Coronary artery (tissue), 2 donors: ENCODE measurements around the gene MTA1.
A peak's percentile ranks its signal among the peaks of the same experiment; 100 is the strongest.

Experiments used
- DNase-seq: peaks from one replicate; pipeline ENCODE4 v3.0.0-alpha.2; 2017; ENCODE audit warnings: low spot score
- H3K27ac ChIP-seq, 2 donors: fragments of 200-600 bp; sonication (generic); one replicate each; pipeline ENCODE4 v1.5.1; 2016 to 2019
- H3K4me3 ChIP-seq: fragments of 200-600 bp; sonication (generic); 2 replicates; pipeline ENCODE4 v1.5.1; 2016; ENCODE audit warnings: mild to moderate bottlenecking, moderate library complexity
- TF ChIP-seq, protein P1 (sequence below): fragments of 200-600 bp; sonication (generic); IDR thresholded peaks from one replicate; pipeline ENCODE4 v1.5.1; 2019; ENCODE audit warnings: antibody characterized with exemption

MTA1 gene

DNA sequence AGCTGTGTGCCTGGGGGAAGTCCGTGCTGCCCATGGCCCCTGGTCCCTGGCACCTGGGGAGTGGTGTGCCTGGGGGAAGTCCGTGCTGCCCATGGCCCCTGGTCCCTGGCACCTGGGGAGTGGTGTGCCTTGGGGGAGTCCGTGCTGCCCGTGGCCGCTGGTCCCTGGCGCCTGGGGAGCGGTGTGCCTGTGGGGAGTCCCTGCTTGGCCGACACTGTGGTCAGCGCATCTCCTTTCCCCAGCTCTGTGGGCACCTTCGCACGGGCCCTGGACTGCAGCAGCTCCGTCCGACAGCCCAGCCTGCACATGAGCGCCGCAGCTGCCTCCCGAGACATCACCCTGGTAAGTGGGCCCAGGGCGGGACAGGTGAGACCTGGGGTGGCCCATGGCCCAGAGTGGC, 40.5 kb downstream of the MTA1 start:
- TF ChIP-seq, protein P1, sequence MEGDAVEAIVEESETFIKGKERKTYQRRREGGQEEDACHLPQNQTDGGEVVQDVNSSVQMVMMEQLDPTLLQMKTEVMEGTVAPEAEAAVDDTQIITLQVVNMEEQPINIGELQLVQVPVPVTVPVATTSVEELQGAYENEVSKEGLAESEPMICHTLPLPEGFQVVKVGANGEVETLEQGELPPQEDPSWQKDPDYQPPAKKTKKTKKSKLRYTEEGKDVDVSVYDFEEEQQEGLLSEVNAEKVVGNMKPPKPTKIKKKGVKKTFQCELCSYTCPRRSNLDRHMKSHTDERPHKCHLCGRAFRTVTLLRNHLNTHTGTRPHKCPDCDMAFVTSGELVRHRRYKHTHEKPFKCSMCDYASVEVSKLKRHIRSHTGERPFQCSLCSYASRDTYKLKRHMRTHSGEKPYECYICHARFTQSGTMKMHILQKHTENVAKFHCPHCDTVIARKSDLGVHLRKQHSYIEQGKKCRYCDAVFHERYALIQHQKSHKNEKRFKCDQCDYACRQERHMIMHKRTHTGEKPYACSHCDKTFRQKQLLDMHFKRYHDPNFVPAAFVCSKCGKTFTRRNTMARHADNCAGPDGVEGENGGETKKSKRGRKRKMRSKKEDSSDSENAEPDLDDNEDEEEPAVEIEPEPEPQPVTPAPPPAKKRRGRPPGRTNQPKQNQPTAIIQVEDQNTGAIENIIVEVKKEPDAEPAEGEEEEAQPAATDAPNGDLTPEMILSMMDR = no peak
- Histone ChIP-seq H3K4me3 (no peak overlapping the region), H3K27ac (no peak overlapping the region)
- no peak for DNase-seq

DNA sequence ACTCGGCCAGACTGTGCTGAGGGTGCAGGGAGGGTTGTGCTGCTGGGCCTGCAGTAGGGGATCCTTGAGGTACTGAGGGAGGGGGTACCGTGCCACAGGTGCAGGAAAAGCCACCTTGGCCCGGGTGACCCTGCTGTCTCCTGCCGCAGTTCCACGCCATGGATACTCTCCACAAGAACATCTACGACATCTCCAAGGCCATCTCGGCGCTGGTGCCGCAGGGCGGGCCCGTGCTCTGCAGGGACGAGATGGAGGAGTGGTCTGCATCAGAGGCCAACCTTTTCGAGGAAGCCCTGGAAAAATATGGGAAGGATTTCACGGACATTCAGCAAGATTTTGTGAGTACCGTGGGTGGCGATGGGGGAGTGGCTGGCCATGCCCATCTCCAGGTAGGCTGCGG, 41.0 kb downstream of the MTA1 start:
- Histone ChIP-seq H3K4me3 (no peak overlapping the region), H3K27ac (no peak overlapping the region)
- DNase-seq = no peak
- TF ChIP-seq, protein P1 = no peak

DNA sequence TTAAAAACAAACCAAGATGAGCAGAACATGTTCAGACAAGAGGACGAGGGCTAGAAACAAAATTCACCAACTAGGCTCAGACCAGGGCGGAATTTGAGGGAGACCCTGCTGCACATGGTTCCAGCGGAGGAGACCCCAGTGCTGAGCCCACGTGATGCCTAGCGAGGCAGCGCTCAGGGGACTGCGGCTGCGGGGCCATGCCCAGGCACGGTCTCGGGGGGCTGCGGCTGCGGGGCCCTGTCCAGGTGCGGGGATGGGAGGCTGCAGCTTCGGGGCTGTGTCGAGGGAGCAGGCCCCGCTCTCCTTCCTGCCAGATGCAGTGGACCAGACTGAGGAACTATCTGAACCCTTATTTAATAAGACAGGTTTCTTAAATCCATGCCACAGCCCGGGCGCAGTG, 42.3 kb downstream of the MTA1 start:
- H3K27ac ChIP-seq = no peak overlapping the region
- DNase-seq = no peak
- TF ChIP-seq, protein P1 = no peak
- H3K4me3 ChIP-seq = no peak overlapping the region

DNA sequence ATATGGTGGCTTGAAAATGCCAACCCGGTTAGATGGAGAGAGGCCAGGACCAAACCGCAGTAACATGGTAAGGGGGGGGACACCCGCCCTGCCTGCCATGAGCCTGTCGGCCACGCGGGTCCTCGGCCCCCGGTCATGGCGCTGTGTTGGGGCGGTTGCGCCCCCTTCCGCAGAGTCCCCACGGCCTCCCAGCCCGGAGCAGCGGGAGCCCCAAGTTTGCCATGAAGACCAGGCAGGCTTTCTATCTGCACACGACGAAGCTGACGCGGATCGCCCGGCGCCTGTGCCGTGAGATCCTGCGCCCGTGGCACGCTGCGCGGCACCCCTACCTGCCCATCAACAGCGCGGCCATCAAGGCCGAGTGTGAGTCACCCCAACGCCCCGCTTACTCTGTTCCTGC, 44.9 kb downstream of the MTA1 start:
- no peak for DNase-seq
- no peak overlapping the region for H3K27ac ChIP-seq
- TF ChIP-seq, protein P1 = no peak
- H3K4me3 ChIP-seq = no peak overlapping the region

DNA sequence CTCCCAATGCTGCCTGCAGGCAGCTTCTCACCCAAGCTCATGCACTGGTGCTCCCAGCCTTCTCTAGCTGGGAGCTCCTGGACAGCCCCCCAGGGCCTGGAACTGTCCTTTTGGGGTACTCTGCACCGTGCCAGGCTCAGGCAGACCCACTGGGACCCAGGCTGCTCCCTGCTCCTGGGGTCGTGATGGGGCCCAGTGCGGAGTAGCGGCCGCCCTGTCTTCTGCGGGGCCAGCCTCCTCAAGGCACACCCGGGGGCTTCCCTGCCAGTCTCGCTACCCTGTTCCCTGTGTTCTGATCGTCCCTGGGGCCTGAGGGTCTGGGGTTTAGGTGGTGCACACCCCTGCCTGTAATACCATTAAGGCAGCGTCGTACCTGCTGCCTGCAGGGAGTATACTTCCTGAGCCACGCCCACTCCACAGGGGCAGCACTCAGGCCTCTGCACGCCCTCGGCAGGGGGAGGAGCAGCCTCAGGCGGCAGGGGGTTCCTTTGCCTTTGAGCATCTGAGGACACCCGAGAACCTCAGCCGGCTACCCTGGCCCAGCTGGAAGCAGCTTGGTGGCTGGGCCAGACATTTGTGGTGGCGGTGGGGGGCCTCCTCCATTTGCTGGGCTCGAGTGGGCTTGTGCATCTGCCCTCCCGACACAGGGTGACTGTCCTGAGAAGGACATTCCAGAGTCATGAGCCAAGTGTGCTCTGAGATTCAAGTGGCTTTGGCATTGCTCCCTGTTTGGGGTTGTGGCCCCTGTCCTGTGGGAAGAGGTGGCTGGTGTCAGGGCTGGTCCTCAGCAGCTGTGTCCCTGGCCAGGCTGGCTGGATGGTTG, 45.8 kb downstream of the MTA1 start:
- TF ChIP-seq, protein P1 = no peak
- peak overlapping the region; percentile 42 to 69 for H3K27ac ChIP-seq
- no peak for DNase-seq
- no peak overlapping the region for H3K4me3 ChIP-seq

- H3K4me3 ChIP-seq = no peak overlapping the region
- no peak for DNase-seq
- TF ChIP-seq, protein P1 = no peak
- H3K27ac ChIP-seq = peak overlapping the region; percentile 42 to 79
These were observed 47.1 kb downstream of the MTA1 start for GRCh38 chr14:105466531-105467248.
